ENCODE data around the gene B4GALT5. TPM values are rescaled to one million over a fixed set of nuclear protein-coding genes. Genes with fewer than 3 reads are reported as not detected.
A peak's percentile ranks its signal among the peaks of the same experiment; 100 is the strongest.

Gene B4GALT5
- total RNA-seq, 1 donor from 2014 or later = 44.0 TPM

- DNase-seq (ENCODE audit: missing footprints) = no peak
- ATAC-seq = no peak
- intact Hi-C loops (cut with DNase I) = no loop called here
Measured at GRCh38 chr20:49687595-49688567, 25.8 kb downstream of the B4GALT5 start.

GRCh38 chr20:49685809-49686208, 27.9 kb downstream of the B4GALT5 start:
- ATAC-seq (no peak), DNase-seq (ENCODE audit: missing footprints) (no peak)
- intact Hi-C loops (cut with DNase I) = no loop called here

- no peak for ATAC-seq
- DNase-seq (ENCODE audit: missing footprints) = no peak
Measured at GRCh38 chr20:49685161-49685601, 28.5 kb downstream of the B4GALT5 start.

DNA sequence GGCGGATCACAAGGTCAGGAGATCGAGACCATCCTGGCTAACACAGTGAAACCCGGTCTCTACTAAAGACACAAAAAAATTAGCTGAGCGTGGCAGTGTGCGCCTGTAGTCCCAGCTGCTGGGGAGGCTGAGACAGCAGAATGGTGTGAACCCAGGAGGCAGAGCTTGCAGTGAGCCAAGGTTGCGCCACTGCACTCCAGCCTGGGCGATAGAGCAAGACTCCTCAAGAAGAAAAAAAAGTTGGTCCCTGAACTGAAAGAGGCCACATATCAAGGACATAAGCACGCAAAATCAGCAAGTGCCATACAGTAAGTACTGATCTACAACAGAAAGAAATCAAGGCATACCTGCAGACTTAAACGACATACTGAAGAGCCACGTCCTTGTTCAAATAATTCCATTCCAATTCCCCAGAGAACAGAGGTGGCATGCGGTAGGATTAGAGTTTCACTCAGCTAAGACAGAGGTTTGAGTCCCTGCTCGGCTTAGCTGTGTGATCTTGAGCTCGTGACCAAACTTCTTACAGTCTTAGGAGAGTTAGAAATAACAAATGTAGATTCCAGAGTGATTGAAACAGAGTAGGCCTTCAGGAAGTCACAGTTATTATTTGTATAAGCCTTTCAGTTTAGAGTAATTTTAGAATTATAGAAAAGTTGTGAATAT, 29.2 kb downstream of the B4GALT5 start:
- intact Hi-C loops (cut with DNase I) = no loop called here

More at GRCh38 chr20:49685161-49685601, 28.5 kb downstream of the B4GALT5 start:
- intact Hi-C loops (cut with DNase I) = no loop called here

DNA sequence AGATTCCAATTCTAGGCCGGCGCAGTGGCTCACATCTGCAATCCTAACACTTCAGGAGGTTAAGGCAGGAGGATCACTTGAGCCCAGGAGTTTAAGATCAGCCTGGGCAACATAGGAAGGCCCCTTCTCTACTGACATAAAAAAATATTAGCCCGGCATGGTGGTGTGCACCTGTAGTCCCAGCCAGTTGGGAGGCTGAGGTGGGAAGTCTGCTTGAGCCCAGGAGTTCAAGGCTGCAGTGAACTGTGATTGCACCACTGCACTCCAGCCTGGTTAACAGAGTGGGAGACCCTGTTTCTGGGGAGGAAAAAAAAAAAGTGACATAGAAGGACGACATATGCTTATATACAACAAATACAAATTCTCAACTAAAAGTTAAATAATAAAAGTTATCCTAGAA, 30.9 kb downstream of the B4GALT5 start:
- ATAC-seq = no peak
- intact Hi-C loops (cut with DNase I) = no loop called here
- no peak for DNase-seq (ENCODE audit: missing footprints)

More for the DNA sequence above, 29.2 kb downstream of the B4GALT5 start:
- DNase-seq (ENCODE audit: missing footprints) = no peak
- no peak for ATAC-seq

DNA sequence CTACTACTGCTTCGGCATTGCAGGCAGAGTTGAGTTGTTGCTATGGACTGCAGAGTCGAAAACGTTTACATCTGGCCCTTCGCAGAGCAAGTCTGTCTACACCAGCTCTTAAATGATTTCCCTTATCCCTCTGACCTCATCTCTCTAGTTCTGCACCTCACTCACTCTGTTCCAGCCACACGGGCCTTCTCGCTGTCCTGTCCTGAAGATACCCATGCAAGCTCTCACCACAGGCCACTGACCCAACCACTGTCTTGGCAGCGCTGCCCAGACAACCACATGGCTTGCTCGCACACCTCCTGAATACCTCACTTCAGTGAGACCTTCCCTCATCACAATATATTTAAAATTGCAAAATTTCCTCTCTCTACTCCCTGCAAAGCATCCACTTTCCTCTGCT, 31.4 kb downstream of the B4GALT5 start:
- intact Hi-C loops (cut with DNase I) = no loop called here
- DNase-seq (ENCODE audit: missing footprints) (no peak), ATAC-seq (no peak)

DNA sequence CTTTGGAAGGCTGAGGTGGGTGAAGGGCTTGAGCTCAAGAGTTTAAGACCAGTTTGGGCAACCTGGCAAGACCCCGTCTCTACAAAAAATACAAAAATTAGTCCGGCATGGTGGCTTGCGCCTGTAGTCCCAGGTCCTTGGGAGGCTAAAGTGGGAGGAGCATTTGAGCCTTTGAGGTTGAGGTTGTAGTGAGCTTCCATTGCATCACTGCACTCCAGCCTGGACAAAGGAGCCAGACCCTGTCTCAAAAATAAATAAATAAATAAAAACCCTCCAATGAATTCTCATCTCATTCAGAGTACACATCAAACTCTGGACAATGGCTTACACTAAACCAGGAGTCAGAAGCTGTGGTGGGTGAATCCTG, 31.8 kb downstream of the B4GALT5 start:
- no peak for DNase-seq (ENCODE audit: missing footprints)
- ATAC-seq = no peak
- intact Hi-C loops (cut with DNase I) = no loop called here

GRCh38 chr20:49680484-49680883, 33.2 kb downstream of the B4GALT5 start:
- ATAC-seq (no peak), DNase-seq (ENCODE audit: missing footprints) (no peak)
- intact Hi-C loops (cut with DNase I) = no loop called here

GRCh38 chr20:49679634-49680033, 34.0 kb downstream of the B4GALT5 start:
- intact Hi-C loops (cut with DNase I) = no loop called here
- DNase-seq (ENCODE audit: missing footprints) (no peak), ATAC-seq (no peak)

GRCh38 chr20:49677777-49678758, 35.6 kb downstream of the B4GALT5 start:
- ATAC-seq (peak; percentile 48), DNase-seq (ENCODE audit: missing footprints) (no peak)
- intact Hi-C loops (cut with DNase I) = no loop called here

DNA sequence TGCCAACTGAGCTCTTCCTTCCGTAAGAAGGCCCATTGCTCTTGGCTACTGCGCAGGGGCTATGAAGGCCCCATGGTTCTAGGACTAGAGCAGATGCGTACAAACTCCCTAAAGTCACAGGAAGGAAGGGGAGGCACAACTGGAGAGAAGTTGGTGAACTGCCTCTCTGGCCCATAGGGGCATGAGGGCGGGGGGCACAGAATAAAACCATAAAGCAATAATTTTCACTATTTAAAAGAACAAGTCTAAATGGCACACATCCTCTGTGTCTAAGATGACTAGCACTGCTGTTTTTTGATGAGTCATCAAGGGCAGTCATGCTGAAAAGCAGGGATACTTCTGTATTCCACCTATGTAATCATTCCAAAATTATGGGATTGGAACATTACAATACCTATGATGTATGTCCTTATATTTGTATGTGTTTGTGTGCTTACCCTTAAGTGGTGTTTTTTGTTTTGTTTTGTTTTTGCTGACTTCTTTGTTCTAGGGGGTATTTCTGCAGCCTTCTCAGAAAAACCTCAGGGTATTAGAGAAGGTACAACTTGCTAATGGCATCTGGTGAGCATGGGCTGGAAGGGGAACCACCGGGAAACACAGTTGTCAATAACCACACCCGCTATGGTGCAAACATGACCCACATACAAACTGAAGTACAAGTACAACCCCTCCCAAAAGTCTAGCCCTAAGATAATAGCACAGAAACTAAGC, 36.9 kb downstream of the B4GALT5 start:
- DNase-seq (ENCODE audit: missing footprints) (no peak), ATAC-seq (peak; percentile 47)
- intact Hi-C loops (cut with DNase I) = no loop called here

- ATAC-seq (no peak), DNase-seq (ENCODE audit: missing footprints) (no peak)
- intact Hi-C loops (cut with DNase I) = no loop called here
Measured at GRCh38 chr20:49675368-49676151, 38.1 kb downstream of the B4GALT5 start.

DNA sequence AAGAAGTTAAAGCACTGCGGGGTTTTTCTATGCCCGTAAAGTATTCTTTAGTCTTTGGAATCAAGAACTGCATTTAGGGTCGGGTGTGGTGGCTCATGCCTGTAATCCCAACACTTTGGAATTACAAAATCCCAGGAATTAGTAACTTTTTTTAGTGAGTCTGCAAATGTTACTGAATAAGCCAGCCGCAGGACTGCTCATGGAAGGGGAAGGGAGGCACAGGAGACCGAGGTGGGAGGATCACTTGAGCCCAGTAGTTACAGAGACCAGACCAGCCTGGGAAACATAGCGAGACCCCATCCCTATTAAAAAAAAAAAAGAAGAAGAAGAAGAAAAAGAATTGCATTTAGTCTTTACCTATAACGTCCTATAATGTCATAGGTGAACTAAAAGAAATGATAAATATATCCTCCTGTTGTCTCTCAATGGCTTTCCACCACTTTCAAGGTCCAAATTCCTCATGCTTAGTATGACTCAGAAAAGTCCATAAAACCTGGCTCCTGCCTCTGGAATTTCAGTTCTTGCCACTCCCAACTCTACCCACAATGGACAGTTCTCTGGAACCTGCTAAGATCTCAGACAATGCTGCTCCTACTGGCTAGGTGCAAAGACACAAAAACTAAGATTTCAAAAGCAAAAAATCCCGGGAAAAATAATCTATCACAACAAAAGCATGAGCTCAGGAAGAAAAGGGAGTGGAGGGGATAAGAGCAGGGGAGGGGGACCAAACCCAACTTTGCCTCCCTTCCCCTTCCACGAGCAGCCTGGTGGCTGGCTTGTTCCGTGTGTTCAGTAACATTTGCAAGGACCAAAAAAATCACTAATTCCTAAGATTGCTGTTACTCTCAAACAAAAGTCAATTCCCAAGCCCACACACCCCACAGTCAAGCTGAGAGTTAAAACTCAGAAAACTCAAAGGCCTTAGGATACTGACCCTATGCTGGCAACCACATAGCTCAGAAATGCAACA, 39.0 kb downstream of the B4GALT5 start:
- intact Hi-C loops (cut with DNase I) = no loop called here
- no peak for DNase-seq (ENCODE audit: missing footprints)
- no peak for ATAC-seq

- intact Hi-C loops (cut with DNase I) = no loop called here
- ATAC-seq (no peak), DNase-seq (ENCODE audit: missing footprints) (no peak)
Measured at GRCh38 chr20:49672096-49672664, 41.5 kb downstream of the B4GALT5 start.

DNA sequence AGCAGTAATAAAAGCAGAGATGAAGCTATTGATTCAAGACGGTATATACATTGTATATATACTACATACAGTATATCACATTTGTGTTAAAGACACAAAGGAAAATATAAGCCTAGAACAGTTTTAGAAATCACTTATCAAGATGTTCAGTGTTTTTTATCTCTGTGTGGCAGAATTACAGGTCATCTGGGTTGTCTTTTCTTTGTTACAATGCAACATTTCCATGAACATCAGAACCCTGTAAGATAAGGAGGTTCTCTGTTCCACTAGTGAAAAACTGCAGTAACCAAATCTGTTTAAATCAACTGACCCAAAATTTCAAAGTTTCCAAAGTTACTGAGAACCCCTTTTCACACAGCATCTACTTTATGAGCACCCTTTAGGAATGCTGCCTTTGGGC, 42.2 kb downstream of the B4GALT5 start:
- no peak for DNase-seq (ENCODE audit: missing footprints)
- intact Hi-C loops (cut with DNase I) = no loop called here
- ATAC-seq = no peak

GRCh38 chr20:49669601-49670189, 44.0 kb downstream of the B4GALT5 start:
- no peak for DNase-seq (ENCODE audit: missing footprints)
- intact Hi-C loops (cut with DNase I) = no loop called here
- ATAC-seq = no peak
